ENCODE results near the gene POLE2.
"Not testable (repeated sequence)": the region's sequence is repeated elsewhere in the genome, so short reads cannot be mapped to it uniquely, and the experiment has no call there.

Gene POLE2

GRCh38 chr14:49692811-49693734, 5.1 kb upstream of the POLE2 start, which contains the start of gene KLHDC1:
Gene KLHDC1, plus strand, starts transcription at chr14:49693120. Its CDS starts 75 bp downstream, at chr14:49693195.
- TF ChIP-seq JUND (IDR thresholded peaks at IDR 0.05; ENCODE audit: low read depth): no peak
- in situ Hi-C loops (cut with HindIII; ENCODE audit: low pct_unique_long_range_greater_than_20kb, low sequenced_read_pairs): no loop called here

GRCh38 chr14:49692193-49692757, 4.3 kb upstream of the POLE2 start:
- in situ Hi-C loops (cut with HindIII; ENCODE audit: low pct_unique_long_range_greater_than_20kb, low sequenced_read_pairs): no loop called here
- peak in 1 of 2 experiments; percentile 13 for DNase-seq (ENCODE audit: low read depth in 1 of 2, low spot score in 1 of 2)
- TF ChIP-seq JUND (IDR thresholded peaks at IDR 0.05; ENCODE audit: low read depth): no peak

More at GRCh38 chr14:49692811-49693734, 5.1 kb upstream of the POLE2 start, which contains the start of gene KLHDC1:
- DNase-seq (ENCODE audit: low read depth in 1 of 2, low spot score in 1 of 2): peak; percentile 79 to 80

GRCh38 chr14:49691031-49691430, 3.0 kb upstream of the POLE2 start:
- no peak for TF ChIP-seq JUND (IDR thresholded peaks at IDR 0.05; ENCODE audit: low read depth)
- in situ Hi-C loops (cut with HindIII; ENCODE audit: low pct_unique_long_range_greater_than_20kb, low sequenced_read_pairs): no loop called here
- DNase-seq (ENCODE audit: low read depth in 1 of 2, low spot score in 1 of 2): no peak

- no peak for TF ChIP-seq JUND (IDR thresholded peaks at IDR 0.05; ENCODE audit: low read depth)
- DNase-seq (ENCODE audit: low read depth in 1 of 2, low spot score in 1 of 2): no peak
- in situ Hi-C loops (cut with HindIII; ENCODE audit: low pct_unique_long_range_greater_than_20kb, low sequenced_read_pairs): no loop called here
Observed at GRCh38 chr14:49688701-49689030, 652 bp upstream of the POLE2 start.

- in situ Hi-C loops (cut with HindIII; ENCODE audit: low pct_unique_long_range_greater_than_20kb, low sequenced_read_pairs): no loop called here
- no peak for DNase-seq (ENCODE audit: low read depth in 1 of 2, low spot score in 1 of 2)
- TF ChIP-seq JUND (IDR thresholded peaks at IDR 0.05; ENCODE audit: low read depth): no peak
Observed at GRCh38 chr14:49686425-49686824, 1.6 kb downstream of the POLE2 start.

GRCh38 chr14:49679271-49679670, 8.7 kb downstream of the POLE2 start:
- in situ Hi-C loops (cut with HindIII; ENCODE audit: low pct_unique_long_range_greater_than_20kb, low sequenced_read_pairs): no loop called here
- no peak for TF ChIP-seq JUND (IDR thresholded peaks at IDR 0.05; ENCODE audit: low read depth)
- no peak for DNase-seq (ENCODE audit: low read depth in 1 of 2, low spot score in 1 of 2)

- TF ChIP-seq JUND (IDR thresholded peaks at IDR 0.05; ENCODE audit: low read depth): no peak
- no peak for DNase-seq (ENCODE audit: low read depth in 1 of 2, low spot score in 1 of 2)
- in situ Hi-C loops (cut with HindIII; ENCODE audit: low pct_unique_long_range_greater_than_20kb, low sequenced_read_pairs): no loop called here
Observed at GRCh38 chr14:49677643-49678042, 10.4 kb downstream of the POLE2 start.

GRCh38 chr14:49673586-49673985, 14.4 kb downstream of the POLE2 start:
- no peak for TF ChIP-seq JUND (IDR thresholded peaks at IDR 0.05; ENCODE audit: low read depth)
- DNase-seq (ENCODE audit: low read depth in 1 of 2, low spot score in 1 of 2): no peak
- in situ Hi-C loops (cut with HindIII; ENCODE audit: low pct_unique_long_range_greater_than_20kb, low sequenced_read_pairs): no loop called here

GRCh38 chr14:49670475-49670874, 17.5 kb downstream of the POLE2 start:
- no peak for TF ChIP-seq JUND (IDR thresholded peaks at IDR 0.05; ENCODE audit: low read depth)
- no peak for DNase-seq (ENCODE audit: low read depth in 1 of 2, low spot score in 1 of 2)
- in situ Hi-C loops (cut with HindIII; ENCODE audit: low pct_unique_long_range_greater_than_20kb, low sequenced_read_pairs): no loop called here

- peak; percentile 9 to 61 for DNase-seq (ENCODE audit: low read depth in 1 of 2, low spot score in 1 of 2)
- in situ Hi-C loops (cut with HindIII; ENCODE audit: low pct_unique_long_range_greater_than_20kb, low sequenced_read_pairs): no loop called here
- no peak for TF ChIP-seq JUND (IDR thresholded peaks at IDR 0.05; ENCODE audit: low read depth)
Observed at GRCh38 chr14:49659526-49660455, 28.2 kb downstream of the POLE2 start.

GRCh38 chr14:49657500-49657899, 30.5 kb downstream of the POLE2 start:
- in situ Hi-C loops (cut with HindIII; ENCODE audit: low pct_unique_long_range_greater_than_20kb, low sequenced_read_pairs); DNase-seq (ENCODE audit: low read depth in 1 of 2, low spot score in 1 of 2): not testable (repeated sequence)

- in situ Hi-C loops (cut with HindIII; ENCODE audit: low pct_unique_long_range_greater_than_20kb, low sequenced_read_pairs): no loop called here
- DNase-seq (ENCODE audit: low read depth in 1 of 2, low spot score in 1 of 2): no peak
- no peak for TF ChIP-seq JUND (IDR thresholded peaks at IDR 0.05; ENCODE audit: low read depth)
Observed at GRCh38 chr14:49654511-49654910, 33.5 kb downstream of the POLE2 start.

All from T47D (cell line).